NT2/D1 (cell line): ENCODE data around the gene RASL10A.

Source experiments
- SUZ12 ChIP-seq: IDR thresholded peaks from 2 replicates; pipeline ENCODE4 v1.6.1; 2011; ENCODE audit not compliant: insufficient read length, insufficient read depth; ENCODE audit errors: extremely low read depth
- YY1 ChIP-seq: IDR thresholded peaks from 2 replicates; pipeline ENCODE4 v1.6.1; 2011; ENCODE audit not compliant: insufficient read length, insufficient read depth
- ZNF274 ChIP-seq: IDR thresholded peaks from 2 replicates; pipeline ENCODE4 v1.6.1; 2011; ENCODE audit warnings: mild to moderate bottlenecking, low read depth, low read length

GRCh38 chr22:29300807-29301601, 14.5 kb downstream of the RASL10A start:
- TF ChIP-seq ZNF274 (no peak), SUZ12 (no peak), YY1 (no peak)
